ENCODE results near the gene RESP18. TPM values are rescaled to one million over a fixed set of nuclear protein-coding genes. Genes with fewer than 3 reads are reported as not detected.

Gene RESP18
- total RNA-seq, 1 experiment from 2014 or later: not detected

- ChIA-PET POLR2A (no interaction called here), CTCF (no interaction called here), RAD21 (ENCODE audit: low non-redundant PET in 1 of 2, low total read pairs in 2 of 2, uncharacterized antibody in 2 of 2, unreplicated experiment in 2 of 2) (no interaction called here)
- Histone ChIP-seq H3K36me3 (ENCODE audit: control insufficient read depth in 1 of 2, insufficient read depth in 2 of 2, low read length in 2 of 2) (no peaks in the 10 kb centered on the region), H3K79me2 (ENCODE audit: insufficient read depth, low read length) (no peaks in the 10 kb centered on the region), H2AFZ (ENCODE audit: low read depth, low read length, poor library complexity, severe bottlenecking) (no peak overlapping the region), H3K4me1 (ENCODE audit: control insufficient read depth in 1 of 2, insufficient read depth in 2 of 2, low read length in 2 of 2) (peaks cover 16 to 18% of the 10 kb centered on the region in 2 experiments), H3K9me2 (ENCODE audit: insufficient read depth) (no peaks in the 10 kb centered on the region), H3K27me3 (ENCODE audit: insufficient read depth, low read length) (no peaks in the 10 kb centered on the region), H3K9ac (ENCODE audit: low read length) (no peak overlapping the region), H3K27ac (ENCODE audit: low read depth, low read length) (no peak overlapping the region), H3K9me3 (ENCODE audit: control insufficient read depth in 1 of 2, insufficient read depth in 1 of 2, low read depth in 1 of 2, low read length in 2 of 2) (no peaks in the 10 kb centered on the region), H4K20me1 (ENCODE audit: insufficient read depth) (no peaks in the 10 kb centered on the region), H3K4me3 (replicated peaks in 1 of 2; ENCODE audit: low read depth in 1 of 2, low read length in 2 of 2) (no peak overlapping the region), H3K4me2 (ENCODE audit: low read length) (peak overlapping the region; percentile 41; the same call in 1 of the 2 replicates)
- DNase-seq (ENCODE audit: low read depth, low spot score) (no peak), ATAC-seq (no peak)
- intact Hi-C loops (cut with micrococcal nuclease): no loop called here
- TF ChIP-seq SRF (IDR thresholded peaks at IDR 0.05; ENCODE audit: low read depth): no peak
- no peak for TF ChIP-seq ZNF274 (IDR thresholded peaks at IDR 0.05; ENCODE audit: low read depth, low read length)
- TF ChIP-seq JUND (IDR thresholded peaks at IDR 0.05): no peak
- TF ChIP-seq CTCF (IDR thresholded peaks at IDR 0.05 in 2 of 3, conservative IDR thresholded peaks at IDR 0.05 in 1 of 3; ENCODE audit: borderline replicate concordance in 1 of 3, insufficient read depth in 1 of 3, low read depth in 2 of 3, low read length in 2 of 3): no peak
- TF ChIP-seq EGR1 (IDR thresholded peaks at IDR 0.05; ENCODE audit: low read depth): no peak
- TF ChIP-seq ELF1 (IDR thresholded peaks at IDR 0.05; ENCODE audit: borderline replicate concordance, low read depth): no peak
- no peak for TF ChIP-seq REST (IDR thresholded peaks at IDR 0.05; ENCODE audit: low read depth)
- TF ChIP-seq CBX3 (IDR thresholded peaks at IDR 0.05; ENCODE audit: low read depth): no peak
- no peak for TF ChIP-seq CEBPB (IDR thresholded peaks at IDR 0.05; ENCODE audit: low read depth)
- no peak for TF ChIP-seq MAX (IDR thresholded peaks at IDR 0.05)
- no peak for TF ChIP-seq YY1 (IDR thresholded peaks at IDR 0.05; ENCODE audit: extremely low read depth, insufficient replicate concordance, low read depth, low read length)
- TF ChIP-seq ZBTB33 (IDR thresholded peaks at IDR 0.05; ENCODE audit: extremely low read depth, insufficient replicate concordance, low read length): no peak
- no peak for TF ChIP-seq ATF3 (IDR thresholded peaks at IDR 0.05)
- no peak for TF ChIP-seq EZH2phosphoT487 (IDR thresholded peaks at IDR 0.05; ENCODE audit: borderline replicate concordance)
- TF ChIP-seq SIN3A (IDR thresholded peaks at IDR 0.05; ENCODE audit: low read depth): no peak
- TF ChIP-seq EZH2 (IDR thresholded peaks at IDR 0.05): no peak
- TF ChIP-seq POLR2AphosphoS5 (IDR thresholded peaks at IDR 0.05; ENCODE audit: low read depth, low read length): no peak
- TF ChIP-seq SP1 (IDR thresholded peaks at IDR 0.05; ENCODE audit: low read depth): no peak
- no TSS peak for BruUV-seq (replicated peaks)
These were observed 43.4 kb downstream of the RESP18 start for GRCh38 chr2:219289195-219289536.
